HT-29 (cell line): ENCODE measurements around the gene JMJD8. TPM values are rescaled to one million over a fixed set of nuclear protein-coding genes. Genes with fewer than 3 reads are reported as not detected.

ENCODE experiments used
- DNase-seq: peaks from one replicate; pipeline ENCODE4 v3.0.0-alpha.2; 2015; ENCODE audit warnings: low spot score
- total RNA-seq: library from RNA; depleted of rRNA; stranded (reverse); fragments of >200 nt; shearing (Covaris generic); gene quantifications from 2 replicates; pipeline ENCODE4 v1.2.3, GENCODE V29; 2014

The JMJD8 gene
- total RNA-seq, 1 experiment from 2014 or later, result 154 TPM

GRCh38 chr16:677316-678190, 6.6 kb downstream of the JMJD8 start:
- DNase-seq, result no peak

GRCh38 chr16:676913-677312, 7.2 kb downstream of the JMJD8 start:
- peak; percentile 76 for DNase-seq

DNA sequence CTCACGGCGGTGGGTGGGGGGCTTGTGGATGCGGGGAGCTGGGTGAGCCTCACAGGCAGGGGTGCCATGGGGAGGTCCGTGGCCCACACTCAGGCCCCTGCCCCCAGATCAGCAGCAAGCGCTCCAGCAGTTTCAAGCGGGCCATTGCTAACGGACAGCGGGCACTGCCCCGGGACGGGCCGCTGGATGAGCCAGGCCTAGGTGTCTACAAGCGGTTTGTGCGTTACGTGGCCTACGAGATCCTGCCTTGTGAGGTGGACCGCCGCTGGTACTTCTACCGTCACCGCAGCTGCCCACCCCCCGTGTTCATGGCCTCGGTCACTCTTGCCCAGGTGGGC, 7.6 kb downstream of the JMJD8 start:
- no peak for DNase-seq

DNA sequence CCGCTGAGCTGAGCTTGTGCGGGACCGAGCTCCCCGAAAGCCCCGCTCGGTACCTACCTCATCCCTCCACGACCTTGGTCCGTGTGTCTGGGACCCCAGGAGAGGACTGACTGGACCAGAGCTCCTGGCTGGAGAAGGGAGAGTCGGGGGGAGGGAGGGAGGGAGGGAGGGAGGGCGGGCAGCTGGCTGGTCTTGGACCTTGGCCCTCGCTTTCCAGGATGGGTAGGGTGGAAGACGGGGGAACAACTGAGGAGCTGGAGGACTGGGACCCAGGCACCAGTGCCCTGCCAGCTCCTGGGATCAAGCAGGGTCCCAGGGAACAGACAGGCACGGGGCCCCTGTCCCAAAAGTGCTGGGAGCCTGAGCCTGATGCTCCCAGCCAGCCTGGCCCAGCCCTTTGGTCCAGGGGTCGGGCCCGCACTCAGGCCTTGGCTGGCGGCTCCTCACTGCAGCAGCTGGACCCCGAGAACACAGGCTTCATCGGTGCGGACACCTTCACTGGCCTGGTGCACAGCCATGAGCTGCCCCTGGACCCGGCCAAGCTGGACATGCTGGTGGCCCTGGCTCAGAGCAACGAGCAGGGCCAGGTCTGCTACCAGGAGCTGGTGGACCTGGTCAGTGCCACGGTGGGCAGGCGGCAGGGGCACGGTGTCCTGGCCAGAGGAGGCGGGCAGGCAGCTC, 8.1 kb downstream of the JMJD8 start:
- DNase-seq, result peak; percentile 16

GRCh38 chr16:674968-675883, 8.9 kb downstream of the JMJD8 start, which contains the start of gene RHBDL1:
Gene RHBDL1 (plus strand): TSS chr16:675671. CDS start chr16:675791, 120 bp downstream.
- DNase-seq, result peak; percentile 42

DNA sequence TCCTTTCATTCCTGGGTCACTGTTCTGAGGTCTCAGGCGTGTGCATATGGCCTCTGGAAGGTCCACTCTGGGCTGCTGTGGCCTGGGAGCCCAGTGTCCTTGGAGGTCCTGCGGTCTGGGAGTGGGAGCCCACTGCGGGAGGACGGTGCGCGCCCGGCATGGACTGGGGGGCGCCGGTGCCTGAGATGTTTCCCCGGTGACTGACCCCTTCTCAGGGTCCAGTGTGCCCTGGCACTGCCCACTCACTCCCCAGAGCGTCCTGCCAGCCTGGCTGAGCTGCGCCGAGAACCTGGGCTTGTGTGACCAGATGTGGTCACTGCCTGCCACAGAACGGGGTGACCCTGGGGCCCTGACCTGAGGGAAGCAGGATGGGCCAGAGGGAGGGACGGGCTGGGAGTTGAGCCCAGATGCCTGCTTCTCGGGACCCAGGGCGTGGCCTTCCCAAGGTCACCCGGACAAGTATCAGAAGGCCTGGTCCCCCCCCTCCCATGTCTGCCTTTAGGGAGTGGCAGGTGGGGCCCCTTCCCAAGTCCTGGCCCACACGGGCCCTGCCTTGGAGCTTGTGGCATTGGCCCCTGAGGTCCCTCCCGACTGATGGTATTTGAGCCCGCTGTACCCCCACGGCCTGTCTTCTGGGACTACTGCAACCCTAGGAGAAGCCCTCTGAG, 9.8 kb downstream of the JMJD8 start:
- DNase-seq, result no peak

DNA sequence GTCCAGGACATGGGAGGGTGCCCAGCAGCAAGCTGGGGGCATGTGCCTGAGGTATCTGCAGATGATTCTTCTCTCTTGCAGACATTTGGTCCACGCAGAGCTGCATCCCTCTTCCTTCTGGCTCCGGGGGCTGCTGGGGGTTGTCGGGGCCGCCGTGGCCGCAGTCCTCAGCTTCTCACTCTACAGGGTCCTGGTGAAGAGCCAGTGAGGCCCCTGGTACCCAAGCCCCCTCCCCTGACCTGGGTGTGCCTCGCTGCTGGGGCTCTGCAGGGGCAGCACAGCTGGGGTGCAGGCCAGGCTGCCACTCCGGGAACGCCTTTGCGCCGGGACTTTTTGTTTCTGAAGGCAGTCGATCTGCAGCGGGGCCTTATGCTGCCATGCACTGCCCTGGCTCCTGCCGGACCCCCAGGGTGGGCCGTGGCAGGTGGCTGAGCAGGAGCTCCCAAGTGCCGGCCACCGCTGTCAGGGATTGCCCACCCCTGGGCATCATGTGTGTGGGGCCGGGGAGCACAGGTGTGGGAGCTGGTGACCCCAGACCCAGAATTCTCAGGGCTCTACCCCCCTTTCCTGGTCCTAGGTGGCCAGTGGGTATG, 10.6 kb downstream of the JMJD8 start:
- DNase-seq, result no peak

GRCh38 chr16:672851-673250, 11.3 kb downstream of the JMJD8 start:
- DNase-seq, result no peak

GRCh38 chr16:672371-672770, 11.8 kb downstream of the JMJD8 start:
- DNase-seq, result no peak

- DNase-seq, result no peak
Observed at GRCh38 chr16:671353-672131, 12.6 kb downstream of the JMJD8 start.

DNA sequence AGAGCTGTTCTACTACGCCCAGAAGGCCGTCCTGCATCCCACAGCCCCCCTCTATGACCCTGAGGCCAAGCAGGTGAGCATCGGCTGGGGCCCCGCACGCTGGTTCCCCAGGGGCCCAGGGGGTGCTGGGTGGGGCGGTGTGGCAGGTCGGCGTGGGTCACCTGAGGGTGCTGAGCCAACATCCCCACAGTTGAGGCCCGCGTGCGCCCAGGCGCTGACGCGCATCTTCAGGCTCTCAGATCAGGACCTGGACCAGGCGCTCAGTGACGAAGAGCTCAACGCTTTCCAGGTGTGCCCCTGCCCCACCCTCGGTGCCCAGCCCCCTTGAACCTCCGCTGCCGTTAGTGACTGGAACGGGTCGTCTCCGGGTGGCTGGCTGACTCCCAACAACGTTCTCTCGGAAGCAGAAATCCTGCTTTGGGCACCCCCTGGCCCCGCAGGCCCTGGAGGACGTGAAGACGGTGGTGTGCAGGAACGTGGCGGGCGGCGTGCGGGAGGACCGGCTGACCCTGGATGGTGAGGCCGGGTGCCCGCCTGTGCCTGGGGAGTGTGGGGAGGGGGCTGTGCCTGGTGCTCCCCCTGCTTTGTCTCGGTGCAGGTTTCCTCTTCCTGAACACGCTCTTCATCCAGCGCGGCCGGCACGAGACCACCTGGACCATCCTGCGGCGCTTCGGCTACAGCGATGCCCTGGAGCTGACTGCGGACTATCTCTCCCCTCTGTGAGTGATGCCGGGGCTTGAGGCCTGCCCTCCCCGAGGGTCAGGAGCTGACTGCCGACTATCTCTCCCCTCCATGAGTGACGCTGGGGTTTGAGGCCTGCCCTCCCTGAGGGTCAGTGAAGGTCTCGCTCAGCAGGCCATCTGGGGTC, 13.4 kb downstream of the JMJD8 start:
- no peak for DNase-seq

DNA sequence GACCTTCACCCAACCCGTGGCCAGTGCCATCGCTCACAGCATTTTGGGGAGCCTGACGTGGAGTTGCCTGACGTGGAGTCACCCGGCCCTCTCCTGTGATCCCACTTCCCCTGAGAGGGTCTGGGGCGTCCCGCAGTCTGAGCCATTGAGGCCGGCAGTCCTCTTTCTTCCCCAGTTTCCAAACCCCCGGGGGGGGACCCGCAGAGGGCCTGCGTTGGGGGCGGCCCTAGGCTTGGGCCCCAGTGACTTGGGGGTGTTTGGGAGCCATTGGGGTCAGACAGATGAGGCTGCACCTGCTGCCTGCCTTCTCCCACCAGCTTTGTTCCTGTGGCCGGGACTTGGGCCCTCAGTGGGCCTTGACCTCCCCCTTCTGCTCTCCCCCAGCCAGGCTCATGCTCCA, 14.5 kb downstream of the JMJD8 start:
- DNase-seq, result no peak

DNA sequence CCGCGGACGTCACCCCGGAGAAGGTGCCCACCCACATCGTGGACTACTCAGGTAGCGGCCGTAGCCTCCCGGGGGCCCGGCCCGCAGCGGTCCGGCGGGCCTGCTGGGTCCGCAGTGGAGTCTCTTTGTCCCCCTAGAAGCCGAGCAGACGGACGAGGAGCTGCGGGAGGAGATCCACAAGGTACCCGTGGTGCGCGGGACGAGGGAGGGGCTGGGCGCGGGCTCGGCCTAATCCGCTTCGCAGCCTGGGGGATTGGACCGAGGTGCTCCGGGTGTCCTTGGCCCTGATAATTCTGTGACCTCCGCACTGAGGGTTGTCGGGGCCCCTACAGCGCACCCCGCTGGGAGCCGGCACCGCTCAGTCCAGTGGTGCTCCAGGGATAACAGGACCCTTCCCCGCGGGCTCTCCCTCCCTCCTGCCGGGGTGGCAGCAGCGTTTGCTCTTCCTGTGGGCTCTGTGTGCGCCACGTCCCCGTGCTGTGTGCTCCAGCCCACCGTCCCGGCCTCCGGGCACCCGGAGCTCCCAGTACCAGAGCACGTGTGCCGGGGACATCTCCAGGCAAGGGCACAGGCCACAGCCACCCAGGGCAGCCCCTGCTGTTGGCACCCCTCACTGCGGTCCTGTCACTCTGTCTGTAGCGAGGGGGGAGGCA, 15.5 kb downstream of the JMJD8 start:
- DNase-seq, result peak; percentile 9

DNA sequence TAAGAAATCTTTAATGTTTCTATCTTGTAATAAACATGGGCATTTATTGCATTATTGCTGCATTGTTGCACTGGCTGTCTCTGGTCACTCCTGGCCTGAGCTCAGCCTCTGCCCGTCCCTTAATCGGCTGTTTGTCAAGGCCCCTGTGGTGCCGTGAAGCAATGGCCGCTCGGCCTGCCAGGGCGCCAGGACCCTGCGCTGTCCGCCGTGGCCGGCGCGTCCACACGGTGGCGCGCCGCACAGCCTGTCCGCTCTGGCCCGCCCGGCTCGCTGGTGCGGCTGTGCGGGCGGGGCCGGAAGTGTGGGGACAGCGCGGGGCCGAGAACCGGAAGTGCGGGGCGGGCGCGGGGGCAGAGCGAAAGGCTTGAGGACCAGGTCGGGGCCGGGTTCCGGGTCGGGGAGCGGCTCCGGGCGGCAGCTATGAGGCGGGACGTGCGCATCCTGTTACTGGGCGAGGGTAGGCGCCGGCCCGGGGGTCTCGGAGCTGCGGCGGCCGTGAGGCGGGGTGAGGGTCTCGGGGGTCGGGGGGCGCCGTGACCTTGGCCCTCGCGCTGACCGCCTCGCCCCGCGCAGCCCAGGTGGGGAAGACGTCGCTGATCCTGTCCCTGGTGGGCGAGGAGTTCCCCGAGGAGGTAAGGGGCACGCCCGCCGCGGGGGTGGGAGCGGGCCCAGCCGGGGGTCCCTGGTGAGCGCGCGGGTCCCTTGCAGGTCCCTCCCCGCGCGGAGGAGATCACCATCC, 16.2 kb downstream of the JMJD8 start, which contains the start of gene RHOT2:
Gene RHOT2, plus strand, starts transcription at position 353 of the 739 bp plus-strand sequence. Its CDS starts 68 bp downstream, at position 421.
- DNase-seq, result peak; percentile 95

DNA sequence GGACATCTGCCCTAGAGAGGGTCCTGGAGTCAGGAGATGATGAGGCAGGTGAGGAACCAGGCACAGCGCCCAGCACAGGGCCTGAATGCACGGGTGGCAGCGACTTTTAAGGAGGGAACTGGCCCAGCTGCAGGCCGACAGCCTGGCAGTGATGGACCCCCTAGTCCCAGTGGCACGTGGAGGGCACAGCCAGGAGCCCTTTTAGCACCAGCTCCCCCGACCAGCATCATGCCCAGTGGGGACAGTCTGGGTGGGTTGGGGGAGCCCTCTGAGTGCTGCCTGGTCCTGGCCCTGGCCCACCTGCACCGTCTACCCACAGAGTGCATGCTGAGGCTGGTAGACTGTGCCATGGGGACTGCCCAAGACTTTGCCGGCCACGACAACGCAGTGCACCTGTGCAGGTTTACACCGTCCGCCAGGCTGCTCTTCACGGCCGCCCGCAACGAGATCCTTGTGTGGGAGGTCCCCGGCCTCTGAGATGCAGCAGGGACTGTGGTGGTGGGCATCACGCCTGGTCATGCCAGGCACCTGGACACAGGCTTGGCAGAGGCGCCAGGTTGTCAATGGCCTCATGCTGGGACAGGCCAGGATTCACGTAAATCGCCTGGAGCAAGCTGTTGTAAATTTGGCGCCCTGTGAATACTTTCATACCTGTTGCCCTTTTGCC, 16.9 kb downstream of the JMJD8 start:
- no peak for DNase-seq

DNA sequence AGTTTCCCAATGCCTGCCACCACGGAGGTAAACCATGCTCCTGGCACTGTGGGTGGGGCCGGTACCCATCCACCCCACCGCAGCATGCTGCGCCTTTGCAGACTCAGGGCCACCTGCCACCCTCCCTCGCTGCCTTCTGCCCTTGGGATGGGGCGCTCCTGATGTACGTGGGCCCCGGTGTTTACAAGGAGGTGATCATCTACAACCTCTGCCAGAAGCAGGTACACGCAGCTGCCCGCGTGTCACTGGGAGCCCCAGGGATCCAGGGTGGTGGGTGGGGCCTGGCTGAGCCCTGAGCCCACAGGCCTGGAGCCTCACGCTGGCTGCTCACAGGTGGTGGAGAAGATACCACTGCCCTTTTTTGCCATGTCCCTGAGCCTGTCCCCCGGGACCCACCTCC, 17.6 kb downstream of the JMJD8 start:
- DNase-seq, result no peak

DNA sequence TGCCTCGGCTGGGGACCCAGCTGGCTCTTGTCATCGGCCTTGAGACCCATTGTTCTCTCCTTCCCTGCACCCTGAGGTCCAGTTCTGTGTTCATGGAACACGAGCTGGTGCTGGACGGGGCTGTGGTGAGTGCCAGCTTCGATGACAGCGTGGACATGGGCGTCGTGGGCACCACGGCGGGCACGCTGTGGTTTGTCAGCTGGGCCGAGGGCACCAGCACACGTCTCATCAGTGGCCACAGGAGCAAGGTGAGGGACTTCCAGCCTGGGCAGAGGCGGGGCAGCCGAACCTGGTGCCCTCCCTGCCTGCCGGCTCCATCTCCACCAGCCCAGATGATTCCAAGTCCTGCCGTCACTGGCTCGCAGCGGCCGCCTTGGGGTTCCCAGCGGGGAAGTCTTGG, 21.5 kb downstream of the JMJD8 start:
- DNase-seq, result no peak
